HG03060 (cell line): Measurements from ENCODE around the gene TBC1D8.
"Not testable (repeated sequence)": the region's sequence is repeated elsewhere in the genome, so short reads cannot be mapped to it uniquely, and the experiment has no call there.

Experiments used
- ATAC-seq: cut with Tn5 transposase; IDR thresholded peaks from one replicate; pipeline ENCODE4 v1.9.1; 2021; ENCODE audit warnings: low read depth, moderate number of reproducible peaks; ENCODE audit not compliant: unreplicated experiment

Gene TBC1D8

GRCh38 chr2:101080211-101081068 is 70.7 kb downstream of the TBC1D8 start:
- no peak for ATAC-seq

GRCh38 chr2:101076581-101076980 is 74.6 kb downstream of the TBC1D8 start:
- ATAC-seq = no peak

- ATAC-seq = no peak
These were observed 86.2 kb downstream of the TBC1D8 start for GRCh38 chr2:101064868-101065549.

GRCh38 chr2:101064505-101064867 is 86.7 kb downstream of the TBC1D8 start:
- no peak for ATAC-seq

- no peak for ATAC-seq
These were observed 87.1 kb downstream of the TBC1D8 start for GRCh38 chr2:101064125-101064502.

GRCh38 chr2:101063352-101064124 is 87.6 kb downstream of the TBC1D8 start:
- ATAC-seq = no peak

GRCh38 chr2:101058386-101058785 is 92.8 kb downstream of the TBC1D8 start:
- ATAC-seq = no peak

- ATAC-seq = no peak
These were observed 93.9 kb downstream of the TBC1D8 start for GRCh38 chr2:101057051-101057933.

- no peak for ATAC-seq
These were observed 98.1 kb downstream of the TBC1D8 start for GRCh38 chr2:101053117-101053516.

GRCh38 chr2:101052147-101052546 is 99.0 kb downstream of the TBC1D8 start:
- no peak for ATAC-seq

- not testable (repeated sequence) for ATAC-seq
These were observed 100.3 kb downstream of the TBC1D8 start for GRCh38 chr2:101050886-101051285.

- no peak for ATAC-seq
These were observed 102.4 kb downstream of the TBC1D8 start for GRCh38 chr2:101048756-101049155.

GRCh38 chr2:101047774-101048173 is 103.4 kb downstream of the TBC1D8 start:
- ATAC-seq = no peak

- ATAC-seq = no peak
These were observed 104.0 kb downstream of the TBC1D8 start for GRCh38 chr2:101047075-101047766.

- ATAC-seq = no peak
These were observed 105.9 kb downstream of the TBC1D8 start for GRCh38 chr2:101045330-101045729.

GRCh38 chr2:101041413-101041812 is 109.8 kb downstream of the TBC1D8 start:
- ATAC-seq = no peak

- ATAC-seq = no peak
These were observed 110.4 kb downstream of the TBC1D8 start for GRCh38 chr2:101040761-101041160.

- ATAC-seq = no peak
These were observed 111.1 kb downstream of the TBC1D8 start for GRCh38 chr2:101040072-101040471.

GRCh38 chr2:101038455-101039255 is 112.5 kb downstream of the TBC1D8 start:
- no peak for ATAC-seq
